NCI-H2107 treated with DMSO at 0.1 percent for 48 hours (cell line): ENCODE data around the gene PRRC2B.
A peak's percentile ranks its signal among the peaks of the same experiment; 100 is the strongest.
"Not testable (repeated sequence)": the region's sequence is repeated elsewhere in the genome, so short reads cannot be mapped to it uniquely, and the experiment has no call there.

ENCODE experiments used
- DNase-seq: peaks from one replicate; lab custom pipeline; 2025; ENCODE audit not compliant: unreplicated experiment; lab: John Stamatoyannopoulos, UW

The PRRC2B gene

GRCh38 chr9:131529597-131530545 is 136.0 kb downstream of the PRRC2B start:
- DNase-seq, result no peak

GRCh38 chr9:131530546-131530919 is 136.6 kb downstream of the PRRC2B start:
- no peak for DNase-seq

GRCh38 chr9:131530920-131531832 is 137.3 kb downstream of the PRRC2B start, which contains the start of gene UCK1:
Gene UCK1, minus strand, starts transcription at chr9:131531263. Its CDS starts 89 bp downstream, at chr9:131531174.
- peak; percentile 21 for DNase-seq

GRCh38 chr9:131534721-131535237 is 140.9 kb downstream of the PRRC2B start:
- peak; percentile 78 for DNase-seq

- DNase-seq, result no peak
Measured at GRCh38 chr9:131537946-131538345, 144.1 kb downstream of the PRRC2B start.

GRCh38 chr9:131539223-131539923 is 145.5 kb downstream of the PRRC2B start:
- DNase-seq, result no peak

- DNase-seq, result no peak
Measured at GRCh38 chr9:131543141-131543540, 149.3 kb downstream of the PRRC2B start.

- DNase-seq, result no peak
Measured at GRCh38 chr9:131545003-131545785, 151.3 kb downstream of the PRRC2B start, which contains the start of gene PRRT1B. Gene PRRT1B, plus strand, starts transcription at chr9:131545523. Its CDS starts 93 bp downstream, at chr9:131545616.

GRCh38 chr9:131545786-131546335 is 152.0 kb downstream of the PRRC2B start:
- DNase-seq, result no peak

- no peak for DNase-seq
Measured at GRCh38 chr9:131546336-131547084, 152.6 kb downstream of the PRRC2B start.

GRCh38 chr9:131549186-131549585 is 155.3 kb downstream of the PRRC2B start:
- not testable (repeated sequence) for DNase-seq
